RCC 7860 (cell line): ENCODE results near the gene AK5.
A peak's percentile ranks its signal among the peaks of the same experiment; 100 is the strongest.

ENCODE experiments used
- DNase-seq: peaks from one replicate; pipeline ENCODE4 v3.0.0-alpha.2; 2015; ENCODE audit warnings: low spot score
- FAIRE-seq: peaks from 2 replicates; lab custom pipeline; 2012; peaks lifted over from hg19 to GRCh38; lab: Jason Lieb, UNC

Gene AK5

DNA sequence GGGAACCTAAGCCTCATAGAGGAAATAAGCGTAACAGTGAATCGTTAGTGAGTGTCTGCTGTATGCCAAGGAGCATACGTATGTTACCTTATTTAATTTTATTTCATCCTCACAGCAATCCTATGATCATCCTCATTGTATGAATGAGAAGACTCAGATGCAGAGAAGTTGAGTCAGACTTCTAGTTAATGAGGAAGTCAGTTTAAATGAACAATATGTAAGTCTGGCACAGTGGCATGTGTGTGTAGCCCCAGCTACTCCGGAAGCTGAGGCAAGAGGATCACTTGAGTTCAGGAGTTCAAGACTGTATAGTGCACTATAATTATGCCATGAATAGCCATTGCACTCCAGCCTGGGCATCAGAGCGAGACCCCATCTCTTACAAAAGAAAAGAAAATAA lies 252.6 kb downstream of the AK5 start:
- FAIRE-seq, result no peak

DNA sequence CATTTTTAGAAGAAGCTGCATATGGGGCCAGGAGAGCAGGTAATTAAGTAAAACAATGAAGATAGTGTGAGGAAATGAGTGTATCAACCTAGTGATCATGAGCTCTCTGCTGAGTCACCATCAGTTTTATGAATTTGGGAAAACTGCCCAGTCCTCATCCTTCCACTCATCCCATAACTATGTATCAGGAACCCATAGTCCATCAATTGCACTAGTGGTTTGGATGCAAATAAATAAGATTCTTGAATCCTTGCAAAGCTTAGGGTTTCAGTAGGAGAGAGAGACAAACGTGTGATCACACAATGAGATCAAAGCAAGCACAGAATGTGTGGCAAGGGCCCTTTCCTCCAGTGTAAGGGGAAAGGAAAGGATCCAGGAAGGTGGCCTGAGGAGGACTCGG lies 255.0 kb downstream of the AK5 start:
- DNase-seq (peak; percentile 89), FAIRE-seq (peak; percentile 94)

More for the DNA sequence above, 252.6 kb downstream of the AK5 start:
- no peak for DNase-seq

DNA sequence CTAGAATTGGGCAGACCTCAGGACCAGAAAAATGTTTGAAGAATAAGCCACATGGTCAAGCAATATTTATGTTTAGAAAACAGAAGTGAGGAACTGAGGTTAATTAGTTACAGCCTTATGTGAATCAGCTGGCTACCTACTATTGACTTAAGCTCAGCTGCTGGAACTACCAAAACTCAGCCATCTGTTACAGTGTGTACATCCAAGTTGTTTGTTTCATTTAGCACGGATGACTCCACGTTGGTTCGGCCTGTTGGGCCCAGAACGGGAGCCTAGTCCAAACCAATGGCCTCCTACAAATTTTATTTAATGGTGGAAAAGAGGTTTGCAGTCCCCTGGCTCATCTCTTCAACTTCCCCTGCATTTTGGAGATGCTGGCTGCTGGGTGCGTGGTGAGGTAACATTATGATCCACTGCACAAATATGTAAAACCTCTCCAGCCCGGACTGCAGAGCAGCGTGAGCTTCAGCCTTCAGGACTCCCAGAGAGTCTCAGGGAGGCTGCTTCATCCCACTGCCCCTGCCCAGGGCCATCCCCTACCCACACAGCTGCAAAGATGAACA lies 257.2 kb downstream of the AK5 start:
- DNase-seq (peak; percentile 81), FAIRE-seq (peak; percentile 85)

DNA sequence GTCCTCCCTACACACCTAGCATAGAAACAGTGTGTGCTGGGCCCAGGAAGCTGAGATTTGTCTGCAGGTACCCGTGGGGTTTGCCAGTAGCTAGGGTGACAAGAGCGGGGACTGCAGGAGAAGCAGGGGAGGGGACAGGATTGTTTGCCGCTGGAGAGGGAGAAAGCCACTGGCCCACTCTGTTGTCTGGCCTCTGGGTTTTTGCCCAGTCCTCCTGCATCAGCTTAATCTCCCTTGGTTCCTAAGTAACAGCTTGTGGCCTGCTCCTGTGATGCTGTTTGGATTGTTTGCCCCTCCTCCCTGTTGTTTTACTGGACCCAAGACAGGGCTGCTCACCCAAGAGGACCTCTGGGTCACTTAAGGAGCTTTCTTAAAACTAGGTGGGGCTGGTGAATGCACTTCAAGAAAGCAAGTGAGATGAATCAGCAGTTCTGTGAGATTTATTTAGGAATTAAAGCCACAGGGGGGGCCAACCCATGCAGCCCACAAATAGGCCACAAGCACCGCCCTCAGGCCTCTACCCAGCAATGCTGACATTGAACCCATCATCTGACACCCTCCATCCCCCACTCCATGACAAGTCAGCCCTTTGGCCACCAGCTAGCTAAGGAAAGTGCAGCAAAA lies 257.8 kb downstream of the AK5 start:
- DNase-seq (peak; percentile 86), FAIRE-seq (peak; percentile 91)

DNA sequence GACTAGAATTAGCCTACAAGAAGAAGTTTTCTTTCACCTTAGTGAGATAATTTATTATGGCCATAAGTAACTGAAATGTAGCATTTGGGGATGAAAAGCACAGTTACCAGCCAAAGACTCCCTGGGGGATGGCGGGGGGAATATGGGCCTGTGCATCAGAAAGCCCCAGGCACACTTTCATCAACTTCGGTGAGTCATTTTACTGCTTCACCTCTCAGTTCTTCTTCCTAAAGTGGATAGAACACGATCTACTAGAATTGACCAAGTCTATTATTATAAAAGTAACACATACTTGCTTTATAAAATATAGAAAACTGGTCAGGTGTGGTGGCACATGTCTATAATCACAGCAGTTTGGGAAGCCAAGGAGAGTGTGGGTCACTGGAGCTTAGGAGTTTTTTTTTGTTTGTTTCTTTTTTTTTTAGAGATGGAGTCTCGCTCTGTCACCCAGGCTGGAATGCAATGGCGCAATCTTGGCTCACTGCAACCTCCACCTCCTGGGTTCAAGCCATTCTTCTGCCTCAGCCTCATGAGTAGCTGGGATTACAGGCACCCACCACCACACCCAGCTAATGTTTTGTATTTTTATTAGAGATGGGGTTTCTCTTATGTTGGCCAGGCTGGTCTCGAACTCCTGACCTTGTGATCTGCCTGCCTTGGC lies 258.8 kb downstream of the AK5 start:
- FAIRE-seq, result peak; percentile 72
- DNase-seq, result peak; percentile 64

DNA sequence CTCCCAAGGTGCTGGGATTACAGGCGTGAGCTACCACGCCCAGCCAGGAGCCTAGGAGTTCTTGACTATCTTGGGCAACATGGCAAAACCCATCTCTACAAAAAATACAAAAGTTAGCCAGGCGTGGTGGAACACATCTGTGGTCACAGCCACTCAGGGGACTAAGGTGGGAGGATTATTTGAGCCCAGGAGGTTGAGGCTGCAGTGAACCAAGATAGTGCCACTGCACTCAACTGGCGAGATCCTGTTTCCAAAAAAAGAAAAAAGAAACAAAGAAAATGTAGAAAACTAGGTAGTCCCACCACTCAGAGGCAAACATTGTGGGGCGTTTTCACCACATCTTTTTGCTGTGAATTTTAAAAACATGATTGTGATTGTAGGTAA lies 259.3 kb downstream of the AK5 start:
- FAIRE-seq (peak; percentile 45), DNase-seq (peak; percentile 48)

DNA sequence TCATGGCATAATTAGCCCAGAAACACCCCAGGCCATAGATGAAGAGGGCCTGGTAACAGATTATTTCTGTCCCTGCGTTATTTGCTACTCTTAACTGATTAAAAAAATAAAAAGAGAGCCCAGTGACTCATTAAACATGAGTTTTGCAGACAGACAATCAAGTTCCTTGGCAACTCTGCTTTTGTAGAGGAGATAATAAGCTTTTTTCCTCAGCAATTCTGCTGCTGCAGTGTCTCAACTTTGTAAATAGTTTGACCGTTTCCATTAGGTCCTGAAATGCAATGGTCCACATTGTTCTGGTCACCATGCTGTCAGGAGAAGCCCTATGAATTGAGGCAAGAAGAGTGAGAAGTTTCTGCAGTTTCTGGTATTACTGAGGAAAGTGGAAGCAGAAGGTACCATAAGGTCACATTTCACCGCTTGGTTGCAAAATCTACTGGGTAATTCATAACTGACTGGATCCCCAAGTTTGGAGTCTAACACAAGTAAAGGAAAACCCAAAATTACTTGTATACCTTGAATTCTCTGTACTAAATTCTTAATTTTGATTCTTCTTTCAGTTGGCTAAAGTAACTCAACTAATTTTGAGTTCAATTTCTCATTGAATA lies 261.1 kb downstream of the AK5 start:
- FAIRE-seq (no peak), DNase-seq (no peak)

DNA sequence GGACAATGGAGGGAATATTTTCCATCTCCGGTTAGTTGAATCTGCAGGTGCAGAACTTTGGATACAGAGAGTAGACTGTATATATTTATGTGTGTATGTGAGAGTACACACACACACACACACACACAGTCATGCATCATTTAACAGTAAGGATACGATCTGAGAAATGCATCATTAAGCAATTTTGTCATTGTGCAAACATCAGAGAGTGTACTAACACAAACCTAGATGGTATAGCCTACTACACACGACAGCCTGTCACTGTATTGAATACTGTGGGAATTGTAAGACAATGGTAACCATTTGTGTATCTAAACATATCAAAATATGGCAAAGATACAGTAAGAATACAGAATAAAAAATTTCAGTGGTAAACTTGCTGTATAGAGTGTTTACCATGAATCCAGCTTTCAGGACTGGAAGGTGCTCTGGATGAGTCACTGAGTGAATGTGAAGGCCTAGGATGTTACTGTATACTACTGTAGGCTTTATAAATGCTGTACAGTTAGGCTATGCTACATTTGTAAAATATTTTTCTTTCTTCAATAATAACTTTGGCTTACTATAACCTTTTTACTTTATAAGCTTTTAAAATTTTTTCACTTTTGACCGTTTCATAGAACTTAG lies 262.1 kb downstream of the AK5 start:
- DNase-seq (peak; percentile 25), FAIRE-seq (peak; percentile 48)

DNA sequence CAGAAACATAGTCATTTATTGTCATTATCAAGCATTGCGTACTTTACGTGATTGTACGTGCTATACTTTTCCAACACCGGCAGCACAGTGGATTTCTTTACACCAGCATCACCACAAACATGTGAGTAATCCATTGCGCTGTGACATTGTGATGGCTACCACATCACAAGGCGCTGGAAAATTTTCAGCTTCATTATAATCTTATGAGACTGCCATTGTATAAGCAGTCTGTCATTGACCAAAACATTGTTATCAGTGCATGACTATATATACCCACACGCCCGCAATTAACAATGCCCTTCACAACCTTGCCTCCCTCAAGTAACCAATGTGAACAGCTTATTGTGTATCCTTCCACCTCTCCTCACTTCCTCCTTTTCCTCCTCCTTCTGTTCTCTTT lies 263.0 kb downstream of the AK5 start:
- no peak for FAIRE-seq
- no peak for DNase-seq

DNA sequence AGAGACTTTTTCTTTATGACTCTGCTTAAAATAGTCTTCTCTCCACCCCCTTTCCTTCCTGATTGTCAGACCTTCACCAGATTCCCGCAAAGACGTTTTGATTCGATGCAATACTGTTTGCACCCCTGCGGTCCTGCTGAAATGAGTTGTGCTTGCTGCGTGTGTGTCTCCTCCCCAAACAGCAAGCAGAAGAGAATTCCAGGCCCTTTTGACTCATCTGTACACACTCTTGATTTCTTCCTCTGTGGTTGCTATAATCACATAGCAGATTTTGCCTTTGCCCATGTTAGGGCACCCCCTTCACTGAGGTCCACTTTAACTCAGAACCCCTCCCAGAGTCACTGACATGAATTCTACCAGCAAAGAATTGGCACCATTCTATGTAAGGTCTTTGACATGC lies 264.2 kb downstream of the AK5 start:
- FAIRE-seq (no peak), DNase-seq (no peak)

DNA sequence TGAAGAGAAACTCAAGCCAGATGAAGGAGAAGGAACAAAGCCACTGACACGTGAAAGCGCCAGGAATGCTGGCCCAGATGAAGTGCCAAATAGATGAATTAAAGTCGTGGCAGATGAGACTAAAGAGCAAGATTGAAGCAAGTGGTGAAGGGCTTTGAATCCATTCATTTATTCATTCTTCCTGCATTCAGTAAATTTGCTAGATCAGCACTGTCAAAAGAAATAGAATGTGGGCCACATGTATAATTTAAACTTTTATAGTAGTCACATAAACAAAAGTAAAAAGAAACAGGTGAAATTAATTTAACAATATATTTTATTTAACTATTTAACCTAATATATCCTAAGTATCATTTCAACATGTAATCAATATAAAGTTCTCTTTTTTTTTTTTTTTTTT lies 265.1 kb downstream of the AK5 start:
- DNase-seq (no peak), FAIRE-seq (no peak)

DNA sequence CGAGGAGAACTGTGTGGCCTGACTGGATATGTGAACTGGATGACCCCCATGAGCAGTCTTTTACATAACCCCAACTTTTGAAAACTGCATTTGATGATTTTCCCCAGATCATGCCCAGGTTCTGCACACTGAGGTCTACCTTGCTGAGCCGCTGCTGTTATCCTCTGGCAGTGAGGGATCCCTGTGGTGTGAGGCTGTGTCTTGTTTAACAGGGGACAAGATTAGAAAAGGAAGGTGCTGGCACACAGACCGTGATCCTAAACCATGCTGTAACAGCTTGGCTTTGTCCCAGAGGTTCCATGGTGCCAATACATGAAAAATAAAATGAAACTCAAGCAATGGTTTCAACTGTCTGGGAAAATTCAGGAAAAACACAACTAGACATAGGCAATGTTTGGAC lies 266.5 kb downstream of the AK5 start:
- no peak for FAIRE-seq
- DNase-seq, result no peak

DNA sequence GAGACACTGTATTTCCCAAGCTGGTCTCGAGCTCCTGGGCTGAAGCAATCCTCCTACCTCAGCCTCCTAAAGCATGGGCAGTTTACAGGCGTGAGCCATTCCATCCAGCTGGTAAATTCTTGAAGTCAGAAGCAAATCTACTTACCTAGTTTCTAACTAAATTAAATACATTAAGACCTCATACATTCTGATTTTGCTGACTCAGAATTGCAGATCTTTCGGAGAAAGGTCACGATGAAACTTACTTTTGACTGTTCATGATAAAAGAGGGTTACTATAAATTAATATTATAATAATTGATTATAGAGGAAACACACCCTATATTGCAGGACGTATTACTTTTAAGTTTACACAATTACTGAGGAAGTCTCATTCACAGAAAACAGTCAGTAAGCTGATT lies 268.3 kb downstream of the AK5 start:
- no peak for FAIRE-seq
- no peak for DNase-seq

DNA sequence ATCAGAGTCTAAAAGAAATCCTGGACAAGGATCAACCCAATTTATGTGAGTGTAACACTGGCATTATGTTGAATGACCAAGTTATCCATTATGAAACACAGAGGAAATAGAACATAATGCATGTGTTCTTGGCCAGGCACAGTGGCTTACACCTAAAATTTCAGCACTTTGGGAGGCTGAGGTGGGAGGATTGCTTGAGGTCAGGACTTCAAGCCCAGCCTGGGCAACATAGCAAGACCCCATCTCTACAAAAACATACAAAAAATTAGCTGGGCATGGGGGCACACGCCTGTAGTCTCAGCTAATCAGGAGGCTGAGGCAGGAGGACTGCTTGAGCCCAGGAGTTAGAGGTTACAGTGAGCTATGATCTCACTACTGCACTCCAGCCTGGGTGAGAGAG lies 270.8 kb downstream of the AK5 start:
- no peak for DNase-seq
- no peak for FAIRE-seq

DNA sequence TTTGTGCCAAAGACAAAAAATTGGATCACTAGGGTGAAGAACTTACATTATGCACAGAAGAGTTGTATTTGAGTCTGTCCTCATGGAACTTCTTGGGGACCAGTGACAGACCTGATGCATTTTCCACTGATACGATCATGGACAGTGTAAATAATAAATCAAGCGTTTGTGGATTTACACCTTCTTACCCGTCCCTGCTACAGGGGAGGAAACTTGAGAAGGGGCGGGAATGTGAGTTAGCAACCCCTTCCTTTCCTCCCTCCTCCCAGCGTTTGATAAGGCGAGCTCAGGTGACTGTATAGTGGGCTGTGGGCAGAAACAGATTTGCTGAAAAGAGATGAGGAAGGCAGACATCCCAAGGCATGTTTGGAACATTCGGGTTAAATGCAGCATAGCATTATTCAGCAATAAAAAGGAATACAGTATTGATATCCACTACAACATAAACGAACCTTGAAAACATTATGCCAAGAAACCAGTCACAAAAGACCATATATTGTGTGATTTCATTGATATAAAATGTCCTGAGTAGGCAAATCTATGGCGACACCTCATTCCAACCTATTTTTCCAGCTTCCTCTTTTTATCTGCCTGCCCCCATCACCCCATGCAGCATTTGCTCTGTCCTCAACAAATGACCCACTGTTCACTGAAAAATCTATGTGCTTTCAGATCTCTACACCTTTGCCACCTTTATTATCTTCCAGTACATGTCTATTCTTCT lies 271.9 kb downstream of the AK5 start:
- no peak for DNase-seq
- FAIRE-seq, result no peak

DNA sequence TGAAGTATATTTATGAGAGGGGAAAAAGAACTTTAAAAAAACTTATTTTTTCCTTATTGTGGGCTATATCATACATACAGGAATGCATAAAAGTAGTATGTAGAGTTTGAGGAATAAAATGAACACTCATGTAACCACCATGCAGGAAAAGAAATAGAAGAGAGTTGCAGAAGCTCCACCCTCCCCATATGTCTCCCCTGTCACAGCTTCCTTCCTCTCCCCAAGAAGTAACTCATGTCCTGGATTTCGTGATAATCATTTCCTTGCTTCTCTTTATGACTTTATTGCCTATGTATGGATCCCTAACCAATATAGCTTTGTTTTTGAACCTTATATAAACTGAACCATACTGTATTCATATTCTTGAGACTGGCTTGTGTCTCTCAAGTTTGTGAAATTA lies 274.2 kb downstream of the AK5 start:
- no peak for FAIRE-seq

DNA sequence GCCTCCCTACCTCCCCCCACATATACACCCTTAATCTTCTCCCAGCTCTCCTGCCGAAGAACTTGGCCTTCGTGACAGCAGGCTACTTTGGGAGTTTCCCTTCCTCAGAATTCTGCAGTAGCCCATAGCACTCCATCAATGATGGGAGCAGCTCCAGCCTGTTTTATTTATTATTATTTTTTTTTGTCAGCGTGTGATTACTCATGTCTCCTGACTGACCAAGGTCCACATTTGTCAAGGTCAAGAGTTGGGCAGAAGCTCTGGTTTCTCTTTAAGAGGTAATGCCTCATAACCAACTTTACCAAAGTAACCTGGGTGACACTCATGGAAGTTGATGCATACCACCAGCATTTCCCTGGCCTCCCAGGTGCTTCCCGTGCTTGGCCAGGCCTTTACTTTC lies 275.2 kb downstream of the AK5 start:
- FAIRE-seq, result no peak

More for the DNA sequence above, 274.2 kb downstream of the AK5 start:
- DNase-seq, result no peak

DNA sequence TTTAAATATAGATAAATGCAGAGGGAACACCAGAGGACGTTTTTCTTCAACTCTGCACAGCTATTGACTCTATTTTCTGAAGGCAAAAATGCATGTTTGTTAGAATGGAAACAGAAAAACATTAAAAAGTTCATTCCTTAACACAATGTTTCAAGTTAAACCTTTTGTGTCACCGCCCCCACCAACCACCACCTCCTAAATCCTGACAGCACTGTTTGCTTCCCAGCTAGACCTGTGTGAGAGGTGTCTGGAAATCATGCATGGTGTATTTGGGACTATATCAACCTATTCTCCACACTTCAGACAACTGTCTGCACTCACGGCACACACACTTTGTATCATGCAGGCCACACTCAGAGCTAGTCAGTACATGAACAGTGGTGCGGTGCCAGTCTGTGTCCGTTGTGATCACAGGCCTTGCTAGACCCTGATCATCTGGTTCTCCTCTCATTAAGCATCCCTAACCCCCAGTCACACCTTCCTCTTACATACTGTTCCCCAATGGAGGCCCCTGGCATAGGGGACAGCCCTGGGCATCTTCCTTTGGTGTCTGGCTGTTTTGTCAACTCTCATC lies 276.9 kb downstream of the AK5 start:
- DNase-seq (no peak), FAIRE-seq (no peak)

More for the DNA sequence above, 275.2 kb downstream of the AK5 start:
- DNase-seq, result no peak

DNA sequence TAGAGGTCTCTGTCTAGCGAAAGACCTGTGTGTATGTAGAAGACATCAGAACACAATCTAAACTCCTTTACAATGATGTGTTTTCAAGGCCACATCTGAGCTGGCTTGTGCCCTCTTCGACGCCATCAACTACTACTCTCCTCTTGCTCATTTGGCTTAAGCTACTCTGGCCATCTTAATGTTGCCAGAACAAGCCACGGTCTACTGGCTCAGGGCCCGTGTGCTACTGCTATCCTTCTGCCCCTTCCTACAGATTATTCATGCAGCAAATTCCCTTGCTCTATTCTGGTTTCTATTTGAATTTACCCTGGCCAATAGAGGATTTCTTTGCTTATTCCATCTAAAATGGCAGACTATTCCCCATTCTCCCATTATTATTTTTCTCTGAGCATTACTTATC lies 278.9 kb downstream of the AK5 start:
- DNase-seq (no peak), FAIRE-seq (no peak)

DNA sequence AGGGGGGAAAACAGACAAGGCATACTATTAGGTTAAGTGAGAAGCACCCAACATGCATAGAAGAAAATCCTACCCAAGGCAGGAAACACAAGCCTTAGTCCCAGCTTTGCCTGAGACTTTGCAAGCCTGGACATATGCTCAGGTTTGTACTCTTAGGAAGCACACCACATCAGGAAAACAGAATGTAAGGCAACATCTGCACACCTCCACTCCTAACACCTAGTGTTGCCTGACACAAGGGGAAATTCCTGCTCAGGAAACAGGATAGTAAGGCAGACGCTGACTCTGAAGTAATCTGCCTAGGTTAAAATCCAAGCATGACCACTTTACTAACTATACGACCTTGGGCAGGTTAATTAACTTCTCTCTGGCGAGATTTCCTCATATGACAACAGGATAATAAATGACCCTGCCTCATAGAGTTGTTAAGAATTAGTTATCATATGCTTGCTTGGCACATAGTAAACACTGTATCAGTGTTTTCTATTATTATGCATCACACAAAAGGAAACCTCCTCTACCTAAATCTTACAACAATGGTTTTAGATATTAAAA lies 280.9 kb downstream of the AK5 start:
- DNase-seq (no peak), FAIRE-seq (no peak)
